Suprapubic skin (tissue), 4 donors: ENCODE measurements around the gene RPL10A.

Experiments used
- EP300 ChIP-seq: sonication (generic); formaldehyde crosslinking; IDR thresholded peaks from one replicate; pipeline ENCODE4 v1.6.1; 2017; ENCODE audit warnings: antibody characterized with exemption
- POLR2A ChIP-seq, 2 donors: fragments of 450-650 bp; IDR thresholded peaks; one replicate each; pipeline ENCODE4 v1.6.1; 2017; ENCODE audit warnings: antibody characterized with exemption in 2 of 2, mild to moderate bottlenecking in 2 of 2, moderate library complexity in 2 of 2
- POLR2AphosphoS5 ChIP-seq, 3 donors: sonication (generic); formaldehyde crosslinking; IDR thresholded peaks; one replicate each; pipeline ENCODE4 v1.6.1; 2017; ENCODE audit warnings: antibody characterized with exemption in 3 of 3
- TF ChIP-seq, protein P1 (sequence below), 2 donors: fragments of 200-600 bp in 1 of 2; fragments of 450-650 bp in 1 of 2; sonication (generic) in 1 of 2; IDR thresholded peaks; one replicate each; pipeline ENCODE4 v1.5.1; 2016 to 2019; ENCODE audit warnings: antibody characterized with exemption in 2 of 2, mild to moderate bottlenecking in 1 of 2, moderate library complexity in 1 of 2

DNA sequence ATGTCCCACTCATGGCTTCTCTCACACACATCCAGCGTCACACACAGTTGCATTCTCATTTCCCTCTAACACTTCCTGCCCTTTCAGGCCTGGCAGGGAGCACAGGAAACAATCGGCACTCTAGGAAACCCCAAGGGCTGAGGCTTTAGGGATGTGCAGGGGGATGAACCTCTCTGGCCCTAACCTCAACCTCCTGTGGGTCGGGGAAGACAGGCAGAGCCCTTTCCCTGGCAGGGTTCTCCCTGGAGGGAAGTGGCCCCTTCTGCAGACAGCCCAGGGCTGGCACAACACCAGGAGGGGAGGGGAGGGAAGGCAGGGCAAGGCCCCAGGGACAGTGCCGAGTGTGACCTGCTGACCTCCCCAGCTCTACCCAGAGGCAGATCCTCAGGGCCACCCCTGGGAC, 26.0 kb downstream of the RPL10A start:
- TF ChIP-seq, protein P1, sequence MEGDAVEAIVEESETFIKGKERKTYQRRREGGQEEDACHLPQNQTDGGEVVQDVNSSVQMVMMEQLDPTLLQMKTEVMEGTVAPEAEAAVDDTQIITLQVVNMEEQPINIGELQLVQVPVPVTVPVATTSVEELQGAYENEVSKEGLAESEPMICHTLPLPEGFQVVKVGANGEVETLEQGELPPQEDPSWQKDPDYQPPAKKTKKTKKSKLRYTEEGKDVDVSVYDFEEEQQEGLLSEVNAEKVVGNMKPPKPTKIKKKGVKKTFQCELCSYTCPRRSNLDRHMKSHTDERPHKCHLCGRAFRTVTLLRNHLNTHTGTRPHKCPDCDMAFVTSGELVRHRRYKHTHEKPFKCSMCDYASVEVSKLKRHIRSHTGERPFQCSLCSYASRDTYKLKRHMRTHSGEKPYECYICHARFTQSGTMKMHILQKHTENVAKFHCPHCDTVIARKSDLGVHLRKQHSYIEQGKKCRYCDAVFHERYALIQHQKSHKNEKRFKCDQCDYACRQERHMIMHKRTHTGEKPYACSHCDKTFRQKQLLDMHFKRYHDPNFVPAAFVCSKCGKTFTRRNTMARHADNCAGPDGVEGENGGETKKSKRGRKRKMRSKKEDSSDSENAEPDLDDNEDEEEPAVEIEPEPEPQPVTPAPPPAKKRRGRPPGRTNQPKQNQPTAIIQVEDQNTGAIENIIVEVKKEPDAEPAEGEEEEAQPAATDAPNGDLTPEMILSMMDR (IDR thresholded peaks at IDR 0.05) = no peak
- no peak for TF ChIP-seq POLR2AphosphoS5 (IDR thresholded peaks at IDR 0.05)
- TF ChIP-seq POLR2A (IDR thresholded peaks at IDR 0.05) = no peak
- TF ChIP-seq EP300 = no peak
